GF-D8 (cell line): Measurements from ENCODE around the gene LCE4A.
"Not testable (repeated sequence)": the region's sequence is repeated elsewhere in the genome, so short reads cannot be mapped to it uniquely, and the experiment has no call there.

ENCODE experiments used
- DNase-seq: peaks from one replicate; lab custom pipeline; 2025; lab: John Stamatoyannopoulos, UW

Gene LCE4A, protein sequence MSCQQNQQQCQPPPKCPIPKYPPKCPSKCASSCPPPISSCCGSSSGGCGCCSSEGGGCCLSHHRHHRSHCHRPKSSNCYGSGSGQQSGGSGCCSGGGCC

DNA sequence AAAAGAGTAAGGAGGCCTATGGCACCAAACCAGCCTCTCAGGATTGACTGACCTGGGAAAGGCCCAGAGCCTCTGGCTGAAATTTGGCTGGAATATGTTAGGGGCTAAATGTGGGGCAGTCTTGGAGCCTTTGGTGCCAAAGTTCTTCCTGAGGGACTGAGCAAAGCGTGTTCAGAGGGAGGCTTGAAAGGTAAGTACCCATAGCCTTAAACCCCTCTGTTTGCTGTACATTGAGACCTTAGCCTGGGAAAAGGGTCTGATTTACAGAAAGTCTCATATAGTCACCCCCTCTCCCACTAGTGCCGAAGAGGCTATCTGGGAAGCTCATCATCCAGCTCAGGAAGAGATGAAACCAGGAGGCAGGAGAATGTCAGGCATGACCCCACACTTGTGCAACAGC, at the start of gene LCE4A:
Gene LCE4A (plus strand): TSS at position 301 of the 400 bp plus-strand sequence. CDS start 916 bp downstream, outside the sequence.
- DNase-seq, result no peak

DNA sequence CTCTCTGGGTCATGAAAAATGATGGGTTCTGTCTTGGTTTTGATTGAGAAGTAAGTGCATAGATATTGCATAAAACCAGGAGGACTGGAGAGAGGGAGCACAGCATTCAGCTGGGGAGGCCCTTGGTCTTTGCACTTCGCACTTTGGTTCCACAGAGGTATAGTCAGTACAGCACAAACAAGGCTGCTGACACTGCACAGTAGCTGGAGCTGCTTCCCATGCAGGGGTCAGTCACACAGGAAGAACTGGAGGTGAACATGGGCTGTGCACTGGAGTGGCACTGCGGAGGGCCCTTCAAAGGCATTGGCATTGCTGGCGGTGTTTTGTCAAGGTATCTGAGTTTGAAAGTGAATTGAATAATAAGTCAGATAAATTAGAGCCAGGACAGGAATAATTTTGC, 49.3 kb upstream of the LCE4A start:
- no peak for DNase-seq

DNA sequence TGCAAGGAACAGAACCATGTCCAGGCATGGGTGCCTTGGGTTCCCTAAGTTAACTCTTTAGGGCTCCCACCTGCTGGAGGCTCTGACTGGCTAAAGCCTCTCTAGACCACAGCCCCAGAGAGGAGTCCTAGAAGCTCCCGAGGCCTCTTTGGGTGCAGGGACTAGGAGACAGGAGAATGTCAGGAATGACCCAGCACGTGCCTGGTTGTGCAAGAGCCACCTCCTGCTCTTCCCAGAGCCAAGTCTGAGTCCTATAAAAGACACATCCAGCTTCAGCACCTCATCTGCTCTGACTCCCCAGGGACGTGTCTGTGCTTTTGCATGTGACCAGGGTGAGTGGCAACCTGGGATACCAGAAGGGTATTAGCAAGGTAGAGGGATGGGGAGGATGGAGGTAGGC, 44.9 kb upstream of the LCE4A start, which contains the start of gene LCE2D:
Gene LCE2D (plus strand): TSS at position 283 of the 400 bp plus-strand sequence. CDS start 726 bp downstream, outside the sequence.
- DNase-seq, result no peak

DNA sequence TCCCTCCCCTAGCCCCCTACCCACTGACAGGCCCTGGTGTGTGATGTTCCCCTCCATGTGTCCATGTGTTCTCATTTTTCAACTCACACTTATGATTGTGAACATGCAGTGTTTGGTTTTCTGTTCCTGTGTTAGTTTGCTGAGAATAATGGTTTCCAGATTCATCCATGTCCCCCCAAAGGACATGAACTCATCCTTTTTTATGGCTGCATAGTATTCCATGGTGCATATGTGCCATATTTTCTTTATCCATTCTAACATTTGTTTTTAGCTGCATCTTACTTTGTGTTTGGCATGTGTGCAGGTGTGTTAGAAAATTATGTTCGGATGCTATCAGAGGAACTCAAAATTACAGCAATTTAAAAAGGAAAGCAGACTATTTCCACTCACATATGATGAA, 41.8 kb upstream of the LCE4A start:
- DNase-seq, result not testable (repeated sequence)

DNA sequence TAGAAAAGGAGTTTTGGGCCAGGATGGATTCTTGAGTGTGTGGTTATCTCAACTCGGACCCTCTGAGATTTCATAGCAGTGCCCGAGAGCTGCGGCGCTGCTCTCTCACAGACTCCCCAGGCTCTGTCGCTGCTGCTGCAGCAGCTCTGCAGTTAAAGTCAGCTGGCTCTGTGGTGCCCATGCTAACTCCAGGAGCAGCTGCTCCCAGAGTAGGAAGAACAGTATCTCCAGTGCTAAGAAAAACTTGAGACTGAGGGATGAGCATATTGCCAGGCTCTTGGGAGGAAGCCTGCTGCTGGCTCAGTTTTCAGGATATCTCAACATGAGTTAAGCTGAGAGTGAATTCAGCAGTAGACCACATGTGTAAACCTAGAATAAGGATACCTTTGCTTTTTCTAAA, 40.3 kb upstream of the LCE4A start:
- DNase-seq, result no peak

DNA sequence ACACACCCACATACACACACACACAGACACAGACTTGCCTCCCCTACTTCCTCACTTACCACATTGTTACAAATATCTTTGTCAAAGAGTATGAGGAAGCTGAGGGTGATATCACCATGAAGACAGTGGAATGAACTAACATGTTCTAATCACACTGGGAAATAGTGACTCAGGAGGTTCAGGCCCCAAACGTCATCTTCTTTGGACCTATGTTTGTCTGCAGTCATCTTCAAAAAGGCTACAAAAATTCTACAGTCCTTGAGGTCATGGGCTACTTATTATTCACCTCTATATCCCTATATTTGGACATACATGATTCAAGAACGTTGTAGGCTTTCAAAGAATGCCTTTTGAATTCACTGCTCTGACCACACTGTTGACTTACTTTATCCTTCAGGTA, 34.9 kb upstream of the LCE4A start:
- no peak for DNase-seq

DNA sequence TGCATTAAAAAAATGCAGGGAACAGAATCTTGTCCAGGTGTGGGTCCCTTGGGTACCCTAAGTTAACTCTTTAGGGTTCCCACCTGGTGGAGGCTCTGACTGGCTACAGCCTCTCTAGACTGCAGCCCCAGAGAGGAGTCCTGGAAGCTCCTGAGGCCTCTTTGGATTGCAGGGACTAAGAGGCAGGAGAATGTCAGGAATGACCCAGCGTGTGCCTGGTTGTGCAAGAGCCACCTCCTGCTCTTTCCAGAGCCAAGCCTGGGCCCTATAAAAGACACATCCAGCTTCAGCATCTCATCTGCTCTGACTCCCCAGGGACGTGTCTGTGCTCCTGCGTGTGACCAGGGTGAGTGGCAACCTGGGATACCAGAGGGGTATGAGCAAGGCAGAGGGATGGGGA, 33.0 kb upstream of the LCE4A start, which contains the start of gene LCE2C:
Gene LCE2C (plus strand): TSS at position 297 of the 400 bp plus-strand sequence. CDS start 737 bp downstream, outside the sequence.
- not testable (repeated sequence) for DNase-seq

DNA sequence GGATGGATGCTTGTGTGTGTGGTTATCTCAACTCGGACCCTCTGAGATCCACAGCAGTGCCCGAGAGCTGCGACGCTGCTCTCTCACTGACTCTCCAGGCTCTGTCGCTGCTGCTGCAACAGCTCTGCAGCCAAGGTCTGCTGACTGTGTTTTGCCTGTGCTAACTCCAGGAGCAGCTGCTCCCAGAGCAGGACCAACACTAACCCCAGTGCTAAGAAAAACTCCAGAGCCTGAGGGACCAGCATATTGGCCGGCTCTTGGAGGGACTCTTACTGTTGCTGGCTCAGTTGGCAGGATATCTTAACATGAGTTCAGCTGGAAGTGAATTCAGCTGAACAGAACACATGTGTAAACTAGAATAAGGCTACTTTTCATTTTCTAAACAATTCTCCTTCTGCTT, 28.5 kb upstream of the LCE4A start:
- DNase-seq, result no peak

DNA sequence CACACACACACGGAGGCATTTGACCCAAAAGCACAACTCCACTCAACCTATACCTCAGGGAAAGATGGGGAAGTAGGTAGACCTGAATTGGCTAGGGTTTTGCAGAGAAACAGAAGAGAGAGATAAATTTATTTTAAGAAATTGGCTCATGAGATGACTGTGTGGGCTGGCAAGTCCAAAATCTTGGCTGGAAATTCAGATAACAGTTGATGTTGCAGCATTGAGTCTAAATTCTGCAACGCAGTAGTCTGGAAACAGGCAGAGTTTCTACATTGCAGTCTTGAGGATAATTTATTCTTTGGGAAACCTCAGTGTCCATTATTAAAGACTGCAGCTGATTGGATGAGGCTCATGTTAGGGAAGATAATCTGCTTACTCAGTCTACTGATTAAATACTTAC, 26.3 kb upstream of the LCE4A start:
- DNase-seq, result no peak

DNA sequence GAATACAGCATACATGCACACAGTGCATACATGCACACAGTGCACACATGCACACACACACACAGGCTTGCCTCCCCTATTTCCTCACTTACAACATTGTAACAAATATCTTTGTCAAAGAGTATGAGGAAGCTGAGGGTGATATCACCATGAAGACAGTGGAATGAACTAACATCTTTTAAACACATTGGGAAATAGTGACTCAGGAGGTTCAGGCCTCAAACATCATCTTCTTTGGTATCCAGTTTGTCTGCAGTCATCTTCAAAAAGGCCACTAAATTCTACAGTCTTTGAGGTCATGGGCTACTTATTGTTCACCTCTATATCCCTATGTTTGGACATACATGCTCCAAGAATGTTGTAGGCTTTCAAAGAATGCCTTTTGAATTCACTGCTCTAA, 24.1 kb upstream of the LCE4A start:
- no peak for DNase-seq

DNA sequence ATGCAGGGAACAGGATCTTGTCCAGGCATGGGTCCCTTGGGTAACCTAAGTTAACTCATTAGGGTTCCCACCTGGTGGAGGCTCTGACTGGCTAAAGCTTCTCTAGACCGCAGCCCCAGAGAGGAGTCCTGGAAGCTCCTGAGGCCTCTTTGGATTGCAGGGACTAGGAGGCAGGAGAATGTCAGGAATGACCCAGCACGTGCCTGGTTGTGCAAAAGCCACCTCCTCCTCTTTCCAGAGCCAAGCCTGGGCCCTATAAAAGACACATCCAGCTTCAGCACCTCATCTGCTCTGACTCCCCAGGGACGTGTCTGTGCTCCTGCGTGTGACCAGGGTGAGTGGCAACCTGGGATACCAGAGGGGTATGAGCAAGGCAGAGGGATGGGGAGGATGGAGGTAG, 22.1 kb upstream of the LCE4A start, which contains the start of gene LCE2B:
Gene LCE2B (plus strand): TSS at position 301 of the 400 bp plus-strand sequence. CDS start 721 bp downstream, outside the sequence.
- not testable (repeated sequence) for DNase-seq

DNA sequence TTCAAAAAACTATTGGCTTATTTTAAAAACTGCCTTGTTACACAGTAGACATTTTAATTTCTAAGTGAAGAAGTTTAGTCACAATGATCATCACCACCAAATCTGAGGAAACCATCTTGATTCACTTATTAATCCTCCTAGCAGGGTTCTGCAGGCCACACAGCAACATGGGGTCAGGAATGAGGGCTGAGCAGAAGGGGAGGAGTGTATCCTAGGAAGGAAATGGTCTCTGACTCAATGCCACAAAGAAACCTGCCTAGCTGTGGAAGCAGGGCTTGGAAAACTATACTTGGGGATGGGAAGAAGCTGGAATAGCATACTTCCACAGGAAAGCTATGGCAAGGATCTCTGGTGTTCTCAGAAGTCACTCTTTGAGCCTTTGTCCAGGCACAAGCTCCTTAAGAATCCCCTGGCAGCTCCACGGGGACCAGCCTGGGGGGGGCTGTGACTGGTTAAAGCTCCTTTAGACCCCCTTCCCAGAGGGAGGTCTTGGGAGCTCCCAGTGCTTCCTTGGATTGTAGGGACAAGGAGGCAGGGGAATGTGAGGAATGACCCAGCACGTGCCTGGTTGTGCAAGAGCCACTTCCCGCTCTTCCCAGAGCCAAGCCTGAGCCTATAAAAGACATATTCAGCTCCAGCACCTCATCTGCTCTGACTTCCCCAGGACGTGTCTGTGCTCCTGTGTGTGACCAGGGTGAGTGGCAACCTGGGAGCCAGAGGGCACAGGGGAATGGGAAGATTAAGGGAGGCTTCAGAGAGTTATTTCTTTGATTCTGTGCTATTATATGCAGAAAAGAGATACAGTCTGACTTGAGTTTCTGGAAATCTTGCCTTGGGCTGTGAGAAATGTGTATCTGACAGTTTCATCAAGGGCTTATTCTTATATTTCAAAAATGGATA, 10.0 kb upstream of the LCE4A start, which contains the start of gene LCE2A:
Gene LCE2A (plus strand): TSS at position 645 of the 900 bp plus-strand sequence. CDS start 557 bp downstream, outside the sequence.
- DNase-seq, result no peak

DNA sequence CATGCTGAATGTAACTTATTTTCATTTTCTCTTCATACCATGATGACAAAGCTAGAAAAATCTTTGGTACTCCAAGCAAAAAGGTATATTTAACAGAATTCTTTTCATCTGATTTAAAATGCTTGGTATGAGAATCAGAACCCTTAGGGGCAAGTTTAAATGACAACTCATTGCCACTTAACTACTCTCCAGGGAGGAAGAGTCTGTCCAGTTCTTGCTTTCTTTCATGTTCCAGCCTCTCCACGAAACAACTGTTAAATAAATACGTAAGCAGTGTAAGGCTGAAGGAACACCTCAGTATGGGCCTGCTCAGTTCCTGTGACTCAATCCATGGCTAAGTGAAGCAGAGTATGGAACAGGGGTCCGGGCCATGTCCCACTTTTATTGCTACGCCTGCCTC, 8.2 kb upstream of the LCE4A start:
- no peak for DNase-seq

DNA sequence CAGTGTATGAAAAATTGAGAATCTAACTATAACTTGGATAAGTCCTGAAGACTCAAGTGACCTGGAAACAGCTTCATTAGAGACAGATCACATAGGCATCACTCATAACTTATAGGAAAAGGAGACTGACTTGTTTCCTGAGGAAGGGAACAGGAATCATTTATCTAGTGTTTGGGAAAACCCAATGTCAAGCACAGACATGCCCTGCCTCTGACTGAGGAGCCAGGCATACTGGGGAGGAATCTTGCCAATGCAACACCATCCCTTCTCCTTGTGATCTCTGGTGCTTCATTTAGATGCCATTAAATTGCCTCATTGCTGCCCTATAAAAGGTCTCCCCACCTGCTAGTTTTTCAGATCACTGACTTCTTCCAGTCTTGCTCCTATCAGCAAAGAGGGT, 10.3 kb downstream of the LCE4A start:
- no peak for DNase-seq

DNA sequence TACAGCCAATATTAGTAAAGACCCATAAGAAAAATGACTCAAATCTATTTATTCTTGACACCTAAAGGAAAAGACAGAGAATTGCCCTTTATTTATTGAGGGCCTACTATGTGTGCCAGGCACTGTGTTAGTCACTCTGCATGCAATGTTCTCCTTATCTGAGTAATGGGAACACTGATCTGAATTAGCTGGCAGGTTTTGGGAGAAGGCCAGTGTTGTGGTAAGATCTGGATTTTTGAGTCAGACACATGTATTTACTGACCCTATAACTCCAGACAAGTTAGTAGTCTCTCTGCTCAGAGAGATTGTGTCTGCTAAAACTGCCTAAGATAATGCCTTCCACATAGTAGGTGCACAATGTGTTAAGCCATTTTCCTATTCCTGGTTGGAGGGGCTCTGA, 17.3 kb downstream of the LCE4A start:
- no peak for DNase-seq

DNA sequence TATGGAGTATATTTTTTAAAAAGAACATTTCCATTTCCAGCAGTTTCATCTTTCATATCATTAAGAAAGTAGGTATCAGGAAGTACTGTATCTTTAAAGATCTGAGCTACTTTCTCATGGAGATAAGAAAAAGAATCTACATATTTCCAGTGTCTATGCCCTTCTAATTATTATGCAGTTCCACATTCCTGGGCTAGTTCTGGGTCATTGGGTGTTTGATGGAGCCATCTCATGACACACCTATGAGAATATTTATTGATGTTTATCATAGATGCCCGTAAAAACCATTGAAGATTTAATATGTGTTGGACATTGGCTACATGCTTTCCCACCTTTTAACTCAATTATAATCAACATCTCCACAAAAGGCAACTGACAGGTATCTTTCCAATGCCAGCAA, 21.0 kb downstream of the LCE4A start:
- DNase-seq, result no peak

DNA sequence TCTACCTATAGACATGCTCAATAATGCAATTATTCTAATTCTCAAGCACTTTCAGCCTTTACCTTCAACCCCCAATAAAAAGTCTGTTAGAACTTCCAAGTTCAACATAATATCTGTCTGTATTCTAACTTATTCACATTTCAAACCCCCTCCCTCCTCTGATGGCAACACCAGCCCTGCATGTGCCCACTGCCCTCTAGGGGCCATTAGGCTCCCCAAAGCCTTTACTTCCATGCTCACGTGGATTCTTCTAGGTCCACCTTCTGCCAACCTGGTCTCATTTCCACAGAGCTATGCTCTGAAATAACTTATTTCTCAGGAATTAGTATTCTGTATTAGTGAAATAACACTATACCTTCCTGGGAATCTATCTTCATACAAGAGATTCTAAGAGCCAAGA, 27.7 kb downstream of the LCE4A start:
- no peak for DNase-seq

DNA sequence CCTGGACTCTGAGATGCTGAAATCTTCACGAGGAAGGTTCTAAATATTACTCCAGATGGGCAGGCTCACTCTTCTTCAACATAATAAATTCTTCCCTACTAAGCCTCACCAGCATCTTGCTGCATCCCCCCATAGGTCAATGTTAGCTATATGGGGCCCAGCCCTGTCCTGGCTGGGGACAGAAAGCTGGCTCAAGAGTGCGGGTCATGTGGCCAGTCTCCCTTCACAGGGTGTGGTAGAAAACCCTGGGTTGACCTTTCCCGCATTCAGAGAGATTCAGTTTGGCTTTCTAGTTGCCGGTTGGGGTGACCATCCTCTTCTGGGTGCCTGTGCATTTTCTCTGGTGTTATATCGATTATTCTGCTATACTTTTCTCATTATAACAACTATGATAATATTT, 30.0 kb downstream of the LCE4A start:
- DNase-seq, result no peak

DNA sequence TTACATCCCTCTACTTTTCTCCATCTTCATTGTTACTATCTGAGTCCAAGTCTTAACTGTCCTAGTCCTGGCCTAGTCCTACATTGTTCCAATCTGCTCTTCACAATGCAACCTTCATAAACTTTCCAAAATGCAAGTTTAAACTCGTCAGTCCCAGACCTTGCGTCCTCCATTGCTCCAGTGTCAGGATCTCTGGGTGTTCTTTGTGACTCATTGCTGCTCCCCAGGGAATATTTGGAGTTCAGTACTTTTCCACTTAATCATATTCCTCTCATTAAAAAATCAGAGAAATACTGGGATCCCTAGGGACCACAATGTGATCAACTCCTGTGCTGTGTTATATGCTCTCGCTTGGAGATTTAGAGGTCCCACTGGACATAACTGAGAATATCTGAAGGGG, 31.9 kb downstream of the LCE4A start:
- DNase-seq, result no peak

DNA sequence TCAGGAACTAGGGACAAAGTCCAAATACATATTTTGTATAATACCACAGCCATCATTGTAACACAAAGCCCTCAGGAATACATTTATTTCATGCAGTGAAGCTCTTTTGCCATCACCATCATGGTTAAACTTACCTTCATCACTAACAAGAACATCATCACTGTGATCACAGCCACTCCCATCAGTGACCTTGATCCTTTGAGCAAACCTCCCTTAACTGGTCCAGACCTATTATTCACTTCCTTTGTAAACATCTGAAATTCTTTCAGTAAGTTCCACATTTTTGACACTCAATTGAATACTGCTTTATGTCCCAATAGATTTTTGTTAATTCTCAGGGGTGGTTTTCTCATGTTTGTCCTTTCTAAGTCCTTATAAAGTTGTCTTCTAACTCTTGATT, 33.7 kb downstream of the LCE4A start:
- no peak for DNase-seq

DNA sequence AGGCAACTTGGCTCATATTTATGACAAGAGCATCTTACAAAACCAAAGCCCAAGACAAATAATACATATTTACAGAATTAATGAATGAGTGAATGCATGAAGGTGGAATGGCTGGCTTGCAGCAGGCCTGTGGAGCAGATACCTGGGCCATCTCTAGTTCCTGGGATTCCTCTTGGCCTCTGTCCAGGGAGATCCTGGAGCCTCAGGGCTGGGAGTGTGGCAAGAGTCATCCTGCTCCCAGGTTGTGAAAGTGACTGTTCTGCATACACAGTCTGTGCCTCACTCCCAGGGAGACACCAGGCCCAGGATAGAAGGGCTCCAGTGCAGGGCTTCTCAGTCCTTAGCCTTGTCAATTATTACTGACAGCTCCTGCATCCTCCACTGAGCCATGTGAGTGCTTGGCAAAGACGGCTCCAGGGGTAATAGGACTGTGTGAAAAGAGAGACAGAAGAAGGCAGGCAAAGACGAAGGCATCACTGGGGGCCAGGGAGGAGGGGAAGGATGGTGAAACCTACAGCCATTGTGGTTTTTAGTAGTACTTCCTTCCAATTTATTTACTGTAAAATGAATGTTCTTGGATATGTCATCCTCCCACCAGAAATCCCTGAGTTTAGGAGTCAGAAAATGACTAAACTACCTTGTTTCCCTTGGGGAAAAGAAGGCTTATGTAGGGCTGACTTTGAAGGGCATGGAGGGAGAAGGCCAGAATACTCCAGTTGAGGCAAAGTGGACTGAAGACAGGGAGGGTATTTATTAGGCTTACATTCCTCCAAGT, 35.6 kb downstream of the LCE4A start:
- DNase-seq, result no peak

DNA sequence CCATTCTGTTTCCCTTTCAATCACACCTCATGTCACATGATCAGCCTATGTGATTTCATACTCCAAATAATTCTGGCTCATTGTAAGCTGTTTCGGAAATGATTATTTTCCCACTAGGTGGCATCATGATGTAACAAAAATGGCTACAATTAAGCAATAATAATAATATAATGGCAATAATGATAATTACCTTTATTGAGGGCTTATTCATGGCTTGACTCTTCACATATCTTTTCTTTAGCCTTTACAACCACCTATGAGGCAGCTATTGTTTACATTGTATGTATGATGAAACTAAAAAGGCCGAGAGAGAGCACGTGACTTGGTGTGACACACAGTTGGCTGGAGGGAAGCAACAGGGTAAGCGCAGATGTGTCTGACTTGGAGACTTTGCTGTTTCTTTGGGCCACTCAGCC, 37.3 kb downstream of the LCE4A start:
- DNase-seq, result no peak
